SKM-1 treated with dmso at 0.1 percent for 144 hours (cell line): ENCODE data around the gene SLX4IP.
A peak's percentile ranks its signal among the peaks of the same experiment; 100 is the strongest.

Experiments used
- DNase-seq: peaks from one replicate; lab custom pipeline; 2025; ENCODE audit not compliant: unreplicated experiment; lab: John Stamatoyannopoulos, UW

The SLX4IP gene

GRCh38 chr20:10428008-10428407, 7.1 kb upstream of the SLX4IP start:
- DNase-seq = no peak

- no peak for DNase-seq
These were observed 5.6 kb upstream of the SLX4IP start for GRCh38 chr20:10429443-10429981.

GRCh38 chr20:10430000-10430466, 5.1 kb upstream of the SLX4IP start:
- DNase-seq = no peak

- DNase-seq = no peak
These were observed 4.4 kb upstream of the SLX4IP start for GRCh38 chr20:10430704-10431103.

GRCh38 chr20:10432079-10432478, 3.0 kb upstream of the SLX4IP start:
- DNase-seq = no peak

- no peak for DNase-seq
These were observed 2.0 kb upstream of the SLX4IP start for GRCh38 chr20:10433014-10433622.

GRCh38 chr20:10433623-10434466, 1.3 kb upstream of the SLX4IP start, which contains the start of gene MKKS:
Gene MKKS (minus strand): TSS chr20:10434222. CDS start chr20:10413514, 20,708 bp downstream.
- DNase-seq = peak; percentile 40

- DNase-seq = peak; percentile 85
These were observed 656 bp upstream of the SLX4IP start for GRCh38 chr20:10434467-10434831.

GRCh38 chr20:10436053-10436699, 1.1 kb downstream of the SLX4IP start:
- no peak for DNase-seq

- no peak for DNase-seq
These were observed 3.1 kb downstream of the SLX4IP start for GRCh38 chr20:10438217-10438616.

- DNase-seq = no peak
These were observed 8.8 kb downstream of the SLX4IP start for GRCh38 chr20:10443936-10444335.

- no peak for DNase-seq
These were observed 10.7 kb downstream of the SLX4IP start for GRCh38 chr20:10445758-10446157.

GRCh38 chr20:10447028-10447427, 11.9 kb downstream of the SLX4IP start:
- DNase-seq = no peak

GRCh38 chr20:10448270-10449156, 13.4 kb downstream of the SLX4IP start:
- DNase-seq = no peak

- DNase-seq = no peak
These were observed 14.2 kb downstream of the SLX4IP start for GRCh38 chr20:10449270-10449669.

- DNase-seq = peak; percentile 86
These were observed 18.1 kb downstream of the SLX4IP start for GRCh38 chr20:10453241-10453640.

GRCh38 chr20:10454151-10454750, 19.1 kb downstream of the SLX4IP start:
- DNase-seq = no peak

- no peak for DNase-seq
These were observed 26.4 kb downstream of the SLX4IP start for GRCh38 chr20:10461495-10461894.

- DNase-seq = no peak
These were observed 27.4 kb downstream of the SLX4IP start for GRCh38 chr20:10462516-10462915.

- no peak for DNase-seq
These were observed 28.5 kb downstream of the SLX4IP start for GRCh38 chr20:10463622-10464021.
